ENCODE measurements around the gene SCLT1. TPM values are rescaled to one million over a fixed set of nuclear protein-coding genes. Genes with fewer than 3 reads are reported as not detected.
A peak's percentile ranks its signal among the peaks of the same experiment; 100 is the strongest.

Gene SCLT1
- total RNA-seq, 2 donors from 2014 or later = 6.9 to 8.9 TPM

DNA sequence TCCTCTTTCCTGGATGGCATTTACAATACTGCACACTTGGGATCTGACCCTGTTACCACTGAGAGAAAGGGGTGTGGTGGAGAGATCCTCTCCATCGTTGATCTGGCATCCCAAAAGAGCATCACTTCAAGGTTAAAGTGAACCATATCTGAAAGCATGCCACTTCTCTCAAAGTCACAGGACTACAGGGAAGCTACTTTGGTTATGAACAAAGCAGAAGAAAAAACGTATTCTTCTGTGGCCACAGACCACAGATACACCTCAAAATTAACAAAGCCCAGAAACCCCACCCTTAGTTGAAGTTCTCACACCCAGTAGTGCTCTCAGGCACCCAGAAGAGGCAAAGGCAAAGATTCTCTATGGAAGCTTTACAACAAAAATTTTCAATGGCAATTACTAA lies 175.6 kb downstream of the SCLT1 start:
- Histone ChIP-seq H3K9me3 (no peaks in the 10 kb centered on the region), H3K4me1 (no peaks in the 10 kb centered on the region), H3K36me3 (no peaks in the 10 kb centered on the region), H3K4me3 (no peak overlapping the region), H3K27me3 (no peaks in the 10 kb centered on the region), H3K27ac (no peak overlapping the region)
- no peak for DNase-seq (ENCODE audit: low spot score)
- TF ChIP-seq, protein P1, sequence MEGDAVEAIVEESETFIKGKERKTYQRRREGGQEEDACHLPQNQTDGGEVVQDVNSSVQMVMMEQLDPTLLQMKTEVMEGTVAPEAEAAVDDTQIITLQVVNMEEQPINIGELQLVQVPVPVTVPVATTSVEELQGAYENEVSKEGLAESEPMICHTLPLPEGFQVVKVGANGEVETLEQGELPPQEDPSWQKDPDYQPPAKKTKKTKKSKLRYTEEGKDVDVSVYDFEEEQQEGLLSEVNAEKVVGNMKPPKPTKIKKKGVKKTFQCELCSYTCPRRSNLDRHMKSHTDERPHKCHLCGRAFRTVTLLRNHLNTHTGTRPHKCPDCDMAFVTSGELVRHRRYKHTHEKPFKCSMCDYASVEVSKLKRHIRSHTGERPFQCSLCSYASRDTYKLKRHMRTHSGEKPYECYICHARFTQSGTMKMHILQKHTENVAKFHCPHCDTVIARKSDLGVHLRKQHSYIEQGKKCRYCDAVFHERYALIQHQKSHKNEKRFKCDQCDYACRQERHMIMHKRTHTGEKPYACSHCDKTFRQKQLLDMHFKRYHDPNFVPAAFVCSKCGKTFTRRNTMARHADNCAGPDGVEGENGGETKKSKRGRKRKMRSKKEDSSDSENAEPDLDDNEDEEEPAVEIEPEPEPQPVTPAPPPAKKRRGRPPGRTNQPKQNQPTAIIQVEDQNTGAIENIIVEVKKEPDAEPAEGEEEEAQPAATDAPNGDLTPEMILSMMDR (IDR thresholded peaks at IDR 0.05) = no peak

DNA sequence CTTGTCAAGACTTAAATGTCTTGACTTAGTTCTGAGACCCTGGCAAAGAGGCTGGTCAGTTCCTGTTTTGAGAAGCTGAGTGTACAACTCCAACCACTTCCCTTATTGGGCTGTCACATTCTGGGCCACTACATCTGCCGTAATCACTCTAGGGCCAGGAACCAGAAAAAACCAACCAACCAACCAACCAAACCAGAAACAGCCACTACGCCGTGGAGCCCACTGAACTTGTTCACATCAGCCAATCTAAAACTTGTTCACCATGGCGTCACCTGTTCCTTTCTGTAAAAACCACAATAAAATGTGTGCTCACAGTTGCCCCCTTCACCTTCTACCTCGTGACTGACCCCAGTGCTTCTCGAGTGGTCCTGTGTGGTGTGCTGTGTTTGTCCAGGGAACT lies 176.5 kb downstream of the SCLT1 start:
- Histone ChIP-seq H3K27me3 (no peaks in the 10 kb centered on the region), H3K27ac (no peak overlapping the region), H3K4me3 (no peak overlapping the region), H3K9me3 (no peaks in the 10 kb centered on the region), H3K36me3 (no peaks in the 10 kb centered on the region), H3K4me1 (no peaks in the 10 kb centered on the region)
- TF ChIP-seq, protein P1 (IDR thresholded peaks at IDR 0.05) = no peak
- peak; percentile 58 for DNase-seq (ENCODE audit: low spot score)

DNA sequence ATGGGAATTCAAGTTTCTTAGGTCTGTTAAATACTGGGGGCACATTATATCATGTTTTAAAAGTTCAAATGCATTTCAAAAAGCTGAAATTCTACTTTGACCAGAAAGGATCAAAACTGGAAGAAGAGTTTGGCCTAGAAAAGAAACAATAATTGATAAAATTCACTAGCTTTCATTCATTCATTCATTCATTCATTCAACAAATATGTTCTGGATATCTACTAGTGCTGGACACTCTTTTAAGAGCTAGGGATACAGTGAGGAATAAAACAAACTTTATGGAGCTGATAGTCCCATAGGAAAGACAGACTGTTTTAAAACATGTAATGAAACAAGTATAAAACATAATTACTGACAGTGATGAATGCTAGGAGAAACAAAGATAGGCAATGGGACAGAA lies 177.8 kb downstream of the SCLT1 start:
- H3K27ac ChIP-seq = no peak overlapping the region
- no peaks in the 10 kb centered on the region for H3K27me3 ChIP-seq
- no peak overlapping the region for H3K4me3 ChIP-seq
- H3K36me3 ChIP-seq = no peaks in the 10 kb centered on the region
- H3K4me1 ChIP-seq = no peaks in the 10 kb centered on the region
- no peaks in the 10 kb centered on the region for H3K9me3 ChIP-seq
- TF ChIP-seq, protein P1 (IDR thresholded peaks at IDR 0.05) = no peak
- DNase-seq (ENCODE audit: low spot score) = no peak

DNA sequence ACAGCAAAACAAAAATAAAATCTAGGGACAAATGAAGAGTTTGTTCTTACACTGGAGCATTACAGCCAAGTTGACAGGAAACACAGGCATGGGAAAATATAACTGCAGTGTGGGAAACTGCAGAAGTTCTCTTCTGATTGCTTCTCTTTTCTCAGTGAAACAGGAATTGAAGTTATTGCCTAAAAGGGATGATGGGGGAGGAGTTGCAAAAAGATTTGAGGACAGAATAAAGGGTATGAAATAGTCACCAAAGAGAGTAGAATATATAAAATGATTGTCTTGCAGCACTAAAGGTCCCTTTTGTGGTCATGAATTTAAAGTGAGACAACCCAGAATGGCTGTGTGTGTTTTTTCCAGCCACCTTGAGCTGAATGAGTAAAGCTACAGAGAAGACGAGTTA lies 180.1 kb downstream of the SCLT1 start:
- H3K27ac ChIP-seq = no peak overlapping the region
- DNase-seq (ENCODE audit: low spot score) = no peak
- H3K36me3 ChIP-seq = no peaks in the 10 kb centered on the region
- TF ChIP-seq, protein P1 (IDR thresholded peaks at IDR 0.05) = no peak
- no peak overlapping the region for H3K4me3 ChIP-seq
- H3K4me1 ChIP-seq = no peaks in the 10 kb centered on the region
- no peaks in the 10 kb centered on the region for H3K27me3 ChIP-seq
- no peaks in the 10 kb centered on the region for H3K9me3 ChIP-seq

DNA sequence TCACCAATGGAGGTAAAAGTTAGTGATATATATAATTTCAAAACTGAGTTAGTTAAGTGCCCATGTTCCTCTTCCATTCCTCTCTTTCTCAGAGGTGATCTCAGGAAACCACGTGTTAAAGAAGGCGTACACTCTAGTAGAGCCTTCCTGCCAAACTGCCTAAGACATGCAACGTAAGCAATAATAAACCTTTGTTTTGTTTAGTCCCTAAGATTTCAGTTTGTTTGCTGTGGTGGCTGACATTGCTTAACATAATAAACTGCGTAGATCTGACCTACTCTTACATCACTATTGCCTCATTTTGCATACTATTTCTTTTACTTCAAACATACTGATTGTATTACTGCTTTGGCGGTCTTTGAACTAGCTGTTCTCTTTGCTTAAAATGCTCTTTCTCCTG lies 184.6 kb downstream of the SCLT1 start:
- no peaks in the 10 kb centered on the region for H3K36me3 ChIP-seq
- H3K4me1 ChIP-seq = no peaks in the 10 kb centered on the region
- no peaks in the 10 kb centered on the region for H3K27me3 ChIP-seq
- H3K27ac ChIP-seq = no peak overlapping the region
- TF ChIP-seq, protein P1 (IDR thresholded peaks at IDR 0.05) = no peak
- H3K4me3 ChIP-seq = no peak overlapping the region
- no peaks in the 10 kb centered on the region for H3K9me3 ChIP-seq
- DNase-seq (ENCODE audit: low spot score) = no peak

DNA sequence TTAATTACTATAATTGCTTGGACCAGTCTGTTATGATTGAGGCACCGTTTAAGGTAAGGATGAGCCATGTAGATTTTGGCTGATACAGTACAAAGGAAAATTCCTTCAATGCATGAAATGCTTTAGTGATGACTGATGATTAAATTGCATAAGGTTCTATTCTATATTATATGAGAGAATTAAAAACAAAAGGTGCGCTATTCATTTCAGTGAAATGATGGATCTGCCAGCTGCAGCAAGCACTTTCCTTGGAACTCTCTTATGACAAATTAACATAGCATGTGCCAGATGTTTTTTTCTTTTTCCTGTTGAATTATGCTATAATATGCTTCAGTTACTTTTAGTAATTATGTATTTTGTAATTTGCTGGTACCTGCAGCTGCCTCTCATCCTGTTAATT lies 185.4 kb downstream of the SCLT1 start:
- H3K9me3 ChIP-seq = no peaks in the 10 kb centered on the region
- no peak for DNase-seq (ENCODE audit: low spot score)
- H3K27me3 ChIP-seq = no peaks in the 10 kb centered on the region
- no peaks in the 10 kb centered on the region for H3K36me3 ChIP-seq
- H3K4me1 ChIP-seq = no peaks in the 10 kb centered on the region
- no peak overlapping the region for H3K27ac ChIP-seq
- TF ChIP-seq, protein P1 (IDR thresholded peaks at IDR 0.05) = no peak
- no peak overlapping the region for H3K4me3 ChIP-seq

All from right atrium auricular region (tissue), 2 donors.